M059J (cell line): ENCODE measurements around the gene C3orf20. TPM values are rescaled to one million over a fixed set of nuclear protein-coding genes. Genes with fewer than 3 reads are reported as not detected.
A peak's percentile ranks its signal among the peaks of the same experiment; 100 is the strongest.
"Not testable (repeated sequence)": the region's sequence is repeated elsewhere in the genome, so short reads cannot be mapped to it uniquely, and the experiment has no call there.

ENCODE experiments used
- DNase-seq: peaks from one replicate; pipeline ENCODE4 v3.0.0-alpha.2; 2012; ENCODE audit warnings: low read depth
- total RNA-seq: library from RNA; depleted of rRNA; stranded (reverse); fragments of >200 nt; shearing (Covaris generic); gene quantifications from 2 replicates; pipeline ENCODE4 v1.2.3, GENCODE V29; 2014

Gene C3orf20
- total RNA-seq, 1 experiment from 2014 or later: not detected

DNA sequence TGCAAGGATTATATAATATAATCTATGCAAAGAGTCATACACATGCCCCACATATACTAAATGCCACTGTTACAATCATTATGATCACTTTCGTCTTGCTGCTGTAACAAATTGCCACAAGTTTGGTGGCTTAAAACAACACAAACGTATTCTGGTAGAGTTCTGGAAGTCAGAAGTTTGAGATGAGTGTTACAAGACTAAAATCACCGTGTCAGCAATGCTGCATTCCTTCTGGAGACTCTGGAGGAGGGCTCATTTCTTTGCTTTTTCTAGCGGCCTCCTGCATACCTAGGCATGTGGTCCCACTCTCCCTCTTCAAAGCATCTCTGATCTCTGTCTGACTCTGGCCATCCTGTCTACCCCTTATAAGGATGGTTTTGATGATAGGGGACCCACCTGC is 24.7 kb upstream of the C3orf20 start:
- no peak for DNase-seq

DNA sequence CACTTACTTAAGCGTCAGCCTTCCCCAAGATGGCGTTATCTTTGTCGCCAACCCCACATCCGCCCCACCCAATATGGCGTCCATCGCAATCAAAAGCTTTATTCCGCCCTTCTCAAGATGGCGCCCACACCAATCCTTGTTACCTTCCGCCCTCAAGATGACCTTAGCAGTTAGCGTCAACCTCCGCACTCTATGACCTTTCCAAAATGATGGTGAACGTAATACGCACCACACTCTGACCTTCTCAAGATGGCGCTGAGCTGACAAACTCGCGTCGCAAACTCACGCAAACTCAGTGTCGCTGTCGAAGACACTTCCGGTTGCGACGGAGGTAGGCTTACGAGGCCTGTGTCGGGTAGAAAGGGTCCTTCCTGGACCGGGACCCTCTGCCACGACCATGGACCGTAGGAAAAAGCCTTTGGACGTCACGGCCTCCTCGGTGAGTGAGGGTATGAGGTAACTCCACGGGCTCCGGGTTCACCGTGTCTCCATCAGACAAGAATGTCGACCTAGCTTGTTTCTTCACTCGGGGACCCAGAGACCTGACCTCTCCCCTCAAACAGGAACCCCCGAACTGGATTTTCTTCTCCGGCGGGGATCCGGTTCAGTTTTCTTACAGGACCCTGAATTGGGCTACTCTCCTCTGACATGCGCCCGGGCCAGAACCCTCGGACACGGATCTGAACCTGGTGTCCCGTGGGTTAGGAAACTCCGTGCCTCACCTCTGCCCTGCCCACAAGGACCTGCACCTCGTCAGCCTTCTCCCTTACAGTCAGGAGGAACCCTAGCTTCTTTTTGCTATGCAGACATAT is 23.3 kb upstream of the C3orf20 start, which contains the start of gene CCDC174:
Gene CCDC174 (plus strand): TSS at position 323 of the 812 bp plus-strand sequence. CDS start 75 bp downstream, at position 398.
- peak; percentile 96 for DNase-seq

DNA sequence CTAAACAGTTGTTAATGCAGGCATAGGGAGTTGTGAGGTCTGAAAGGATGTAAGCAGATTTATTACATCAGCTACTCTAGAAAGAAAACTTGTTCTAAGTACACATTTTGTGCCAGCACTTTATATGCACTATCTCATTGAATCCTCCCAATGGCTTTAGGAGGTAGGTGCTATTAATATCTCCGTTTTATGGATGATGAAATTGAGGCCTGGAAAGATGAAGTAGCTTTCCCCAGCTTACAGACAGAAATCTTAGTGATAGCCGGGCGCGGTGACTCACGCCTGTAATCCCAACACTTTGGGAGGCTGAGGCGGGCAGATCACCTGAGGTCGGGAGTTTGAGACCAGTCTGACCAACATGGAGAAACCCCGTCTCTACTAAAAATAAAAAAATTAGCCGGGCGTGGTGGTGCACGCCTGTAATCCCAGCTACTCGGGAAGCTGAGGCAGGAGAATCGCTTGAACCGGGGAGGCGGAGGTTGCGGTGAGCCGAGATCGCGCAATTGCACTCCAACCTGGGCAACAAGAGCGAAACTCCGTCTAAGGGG is 22.5 kb upstream of the C3orf20 start:
- DNase-seq: not testable (repeated sequence)

DNA sequence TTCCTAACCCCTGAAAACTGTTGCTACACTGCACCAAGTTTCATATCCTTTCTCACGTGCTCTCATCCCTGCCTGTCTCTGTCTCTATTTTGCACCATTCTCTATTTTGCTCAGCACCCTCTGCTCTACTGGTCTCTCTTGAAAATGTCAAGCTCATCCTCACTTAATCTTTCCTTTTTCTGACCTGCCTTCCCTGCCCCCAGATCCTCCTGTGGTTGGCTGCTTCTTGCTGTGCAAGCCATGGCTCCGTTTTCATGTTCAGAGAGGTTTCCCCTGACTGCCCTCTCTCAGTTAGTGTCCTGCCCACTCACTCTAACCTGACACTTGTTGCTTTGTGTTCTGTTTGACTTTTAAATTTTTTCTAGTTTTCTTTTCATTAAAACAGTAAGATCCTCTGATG is 17.4 kb upstream of the C3orf20 start:
- DNase-seq: no peak

DNA sequence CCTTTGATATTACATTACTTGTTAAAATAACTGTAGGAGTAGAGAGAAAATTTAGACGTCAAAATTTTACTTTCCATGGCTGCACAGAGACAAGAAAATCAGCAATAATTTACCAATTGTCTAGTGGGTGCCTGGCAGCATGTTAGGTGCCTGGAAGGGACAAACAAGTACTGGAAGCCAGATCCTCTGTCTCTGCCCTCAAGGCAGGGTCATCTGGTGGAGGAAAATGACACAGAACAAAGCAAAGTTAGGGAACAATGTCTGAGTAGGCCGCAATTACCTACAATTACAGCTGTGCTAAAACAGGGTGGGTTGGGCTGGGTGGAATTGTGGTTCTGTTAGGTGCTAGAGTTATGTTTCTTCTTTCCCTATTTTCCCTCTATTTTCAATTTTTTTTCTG is 16.0 kb upstream of the C3orf20 start:
- DNase-seq: no peak

DNA sequence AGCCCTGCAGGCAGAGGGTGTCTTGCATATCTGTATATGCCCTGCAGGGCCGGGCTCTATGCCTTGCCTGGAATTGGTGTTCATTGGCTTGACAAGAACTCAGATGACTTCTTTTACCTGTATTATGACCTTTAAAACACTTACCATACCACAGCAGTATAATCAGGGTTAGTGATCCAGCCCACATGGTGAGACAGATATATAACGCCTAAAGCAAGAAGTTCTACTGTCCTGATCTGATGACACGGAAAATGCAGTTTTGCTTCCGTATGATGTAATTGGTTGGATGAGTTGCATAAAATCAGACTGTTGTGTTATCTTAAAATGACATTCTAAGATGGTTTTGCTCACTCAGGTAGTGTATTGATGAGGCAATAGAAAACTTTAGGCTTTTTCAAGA is 14.0 kb upstream of the C3orf20 start:
- DNase-seq: no peak

DNA sequence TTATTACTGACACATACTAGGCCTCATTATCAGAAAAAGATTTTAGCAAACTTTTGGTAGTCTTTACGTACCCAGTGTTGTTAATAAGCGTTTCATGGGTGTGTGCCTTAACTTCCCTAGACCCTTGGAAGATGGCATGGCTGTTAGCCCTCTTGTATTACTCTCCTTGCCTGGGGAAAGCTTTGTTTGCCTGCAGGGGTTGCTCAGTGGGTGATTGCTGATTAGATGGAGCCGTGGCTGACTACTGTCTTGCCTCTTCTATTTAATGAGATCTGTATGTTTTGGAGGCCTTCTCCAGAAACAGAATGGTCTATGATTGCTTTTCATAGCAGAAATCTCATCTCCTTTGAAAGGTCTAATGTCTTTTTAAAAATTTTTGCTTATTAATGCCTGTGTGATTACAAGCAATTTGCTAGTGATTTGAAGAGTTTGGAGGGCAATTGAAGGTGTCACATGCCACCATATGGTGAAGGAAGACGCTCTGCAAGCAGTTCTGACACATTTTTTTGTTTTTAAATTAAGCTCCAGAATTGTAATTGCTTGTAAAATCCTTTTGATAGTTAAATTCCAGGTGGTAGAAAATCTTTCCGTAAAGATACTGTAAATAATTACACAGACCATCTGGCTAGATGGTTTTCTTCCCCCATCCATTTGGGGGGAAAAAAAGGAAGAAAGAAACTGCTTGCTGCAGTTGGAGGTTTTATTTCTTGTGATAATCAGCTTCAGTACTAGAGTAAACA is 11.4 kb upstream of the C3orf20 start:
- no peak for DNase-seq

DNA sequence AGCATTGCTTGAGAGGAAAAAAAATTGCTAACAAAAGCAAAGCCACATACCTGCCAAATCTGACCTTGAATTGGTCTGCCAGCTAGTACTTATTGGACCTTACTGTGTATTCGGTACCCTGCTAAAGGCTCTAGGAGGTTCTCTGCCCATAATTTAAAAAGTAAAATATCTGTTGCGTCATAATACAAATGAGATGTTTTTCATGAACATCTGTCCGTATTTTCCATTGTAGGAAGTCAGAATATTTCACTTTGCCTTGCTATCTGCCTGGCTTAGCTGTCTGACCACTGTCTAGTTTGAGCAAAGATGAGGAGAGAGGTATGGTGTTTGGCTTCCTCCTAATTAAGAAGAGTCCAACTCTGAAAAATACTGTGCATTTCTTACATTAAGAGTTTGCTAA is 10.8 kb upstream of the C3orf20 start:
- no peak for DNase-seq

DNA sequence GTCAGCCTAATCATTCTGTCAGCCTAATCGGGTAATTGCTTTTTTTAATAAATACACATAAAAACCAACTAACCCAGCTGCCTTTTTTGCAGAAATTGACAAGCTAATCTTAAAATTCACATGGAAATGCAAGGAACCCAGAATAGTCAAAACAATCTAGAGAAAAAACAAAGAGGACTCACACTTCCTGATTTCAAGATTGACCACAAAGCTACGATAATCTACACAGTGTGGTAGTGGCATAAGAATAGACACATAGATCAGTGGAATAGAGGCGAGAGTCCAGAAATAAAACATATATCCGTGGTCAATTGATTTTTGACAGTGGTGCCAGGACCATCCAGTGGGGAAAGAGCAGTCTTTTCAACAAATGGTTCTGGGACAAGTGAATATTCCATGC is 2.4 kb upstream of the C3orf20 start:
- no peak for DNase-seq

DNA sequence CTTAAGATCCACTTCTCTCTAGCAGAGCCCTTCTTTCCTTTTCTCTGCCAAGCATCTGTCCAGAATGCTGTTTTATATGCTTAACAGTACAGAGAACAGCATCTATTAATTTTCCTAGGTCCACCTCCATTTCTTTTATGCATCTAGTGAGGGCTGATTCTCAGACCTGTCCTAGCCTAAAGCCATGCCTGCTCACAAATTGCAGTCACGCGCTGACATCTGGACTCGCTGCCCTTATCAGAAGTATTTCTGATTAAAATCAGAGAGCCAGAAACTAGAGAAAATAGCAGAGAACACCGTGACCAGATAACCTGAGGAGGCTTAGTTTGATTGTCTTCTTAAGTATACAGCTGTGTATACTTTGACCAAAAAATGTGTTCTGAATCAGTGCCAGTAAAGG is 1.9 kb downstream of the C3orf20 start:
- no peak for DNase-seq

DNA sequence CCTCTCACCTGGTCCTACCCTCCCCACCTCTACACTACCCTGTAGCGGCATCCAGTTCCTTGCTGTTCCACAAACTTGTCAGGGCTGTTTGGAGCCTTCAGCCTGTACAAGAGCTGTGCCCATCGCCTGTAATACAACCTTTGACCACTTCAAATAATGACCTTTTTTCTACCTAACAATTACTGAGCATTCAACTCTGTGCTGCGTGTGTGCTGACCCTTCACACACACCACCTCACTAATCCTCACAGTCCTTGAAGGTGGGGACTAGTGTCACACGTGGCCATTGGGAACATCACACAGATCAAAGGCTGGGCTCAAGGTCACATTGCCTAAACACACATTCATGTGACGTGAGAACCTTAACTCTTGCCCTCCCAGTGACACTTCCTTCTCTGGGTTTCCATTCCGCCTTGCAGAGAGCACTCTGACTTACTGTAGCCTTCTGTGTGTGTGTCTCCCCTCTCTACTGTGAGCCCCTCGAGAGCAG is 3.1 kb downstream of the C3orf20 start:
- no peak for DNase-seq

DNA sequence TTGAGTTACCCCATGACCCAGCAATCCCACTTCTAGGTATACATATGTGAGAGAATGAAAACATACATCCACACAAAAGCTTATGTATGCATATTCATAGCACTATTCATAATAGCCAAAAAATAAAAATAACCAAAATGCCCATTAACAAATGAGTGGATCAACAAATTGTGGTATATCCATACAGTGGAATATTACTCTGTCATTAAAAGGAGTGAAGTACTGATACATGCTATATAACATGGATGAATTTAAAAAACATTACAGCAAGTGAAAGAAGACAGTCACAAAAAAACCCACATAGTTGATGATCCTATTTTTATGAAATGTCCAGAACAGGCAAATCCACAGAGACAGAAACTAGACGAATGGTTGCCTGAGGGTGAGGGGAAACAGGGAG is 5.2 kb downstream of the C3orf20 start:
- DNase-seq: no peak

DNA sequence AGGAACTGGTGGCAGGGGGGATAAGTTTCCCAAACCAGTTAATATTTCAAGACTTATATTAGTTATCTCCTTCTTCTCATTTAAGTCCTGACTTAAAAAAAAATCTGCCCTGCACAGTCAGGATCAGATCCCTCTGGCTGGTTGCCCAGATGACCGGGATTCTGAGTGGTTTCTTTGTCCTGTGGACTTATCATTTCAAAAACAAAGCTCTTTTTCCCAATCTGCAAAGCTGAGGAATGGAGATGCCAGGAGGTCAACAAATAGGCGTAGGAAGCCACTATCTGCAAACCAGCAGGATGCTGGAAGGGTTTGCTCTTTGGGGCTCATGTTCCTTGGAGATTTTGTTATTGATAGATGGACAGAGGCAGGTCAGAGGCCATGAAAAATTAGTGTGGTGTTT is 5.8 kb downstream of the C3orf20 start:
- peak; percentile 23 for DNase-seq

DNA sequence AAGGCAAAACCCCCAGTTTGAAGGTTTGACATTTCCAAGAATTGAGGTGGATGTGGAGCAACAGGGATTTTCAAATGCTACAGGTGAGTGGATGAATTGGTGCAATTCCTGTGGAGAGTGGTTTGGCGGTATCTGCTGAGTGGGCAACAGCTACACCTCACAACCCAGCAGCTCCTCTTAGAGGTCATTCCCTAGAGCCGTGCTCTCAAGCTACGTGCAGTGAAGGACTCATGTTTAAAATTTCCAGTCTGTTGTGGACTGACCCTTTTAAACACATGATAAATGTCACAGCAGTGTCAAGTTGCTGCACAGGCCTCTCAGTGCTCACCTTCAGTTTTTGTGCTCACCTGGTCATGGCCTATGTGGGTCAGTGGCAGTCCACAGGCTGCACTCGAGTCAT is 9.5 kb downstream of the C3orf20 start:
- DNase-seq: no peak

DNA sequence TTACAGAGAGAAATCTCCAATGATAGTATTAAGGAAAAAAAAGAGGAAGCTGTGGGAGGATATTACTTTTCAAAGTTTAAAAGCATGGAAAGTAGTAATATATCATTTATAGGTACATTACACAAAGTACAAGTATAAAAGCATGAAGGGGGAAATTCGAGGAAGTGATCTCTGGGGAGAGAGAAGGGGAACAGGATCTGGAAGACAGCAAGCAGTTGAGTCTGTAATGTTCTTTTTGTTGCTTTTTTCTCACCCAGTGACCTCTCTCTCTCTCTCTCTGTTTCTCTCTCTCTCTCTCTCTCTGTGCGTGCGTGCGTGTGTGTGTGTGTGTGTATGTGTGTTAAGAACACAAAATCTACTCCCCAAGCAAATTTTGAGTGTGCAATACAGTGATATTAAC is 10.2 kb downstream of the C3orf20 start:
- no peak for DNase-seq

DNA sequence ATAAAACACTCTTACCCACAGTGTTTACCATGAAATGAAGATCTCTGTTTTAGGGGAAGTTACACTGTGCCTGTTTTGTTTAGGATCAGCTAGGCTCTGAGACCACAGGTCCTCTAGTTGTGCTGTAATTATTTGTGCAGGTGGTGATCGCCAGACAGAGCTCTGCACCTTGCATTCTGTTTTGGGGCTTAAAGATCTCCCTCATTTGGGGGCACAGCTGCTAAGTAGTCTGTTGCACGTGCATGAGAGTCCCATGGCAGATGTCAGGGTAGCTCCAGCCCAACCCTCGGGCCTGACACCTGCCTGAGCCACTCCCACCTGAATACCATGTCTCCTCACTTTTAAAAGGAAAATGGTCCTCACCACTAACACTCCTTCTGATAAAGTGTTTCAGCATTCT is 12.4 kb downstream of the C3orf20 start:
- no peak for DNase-seq

DNA sequence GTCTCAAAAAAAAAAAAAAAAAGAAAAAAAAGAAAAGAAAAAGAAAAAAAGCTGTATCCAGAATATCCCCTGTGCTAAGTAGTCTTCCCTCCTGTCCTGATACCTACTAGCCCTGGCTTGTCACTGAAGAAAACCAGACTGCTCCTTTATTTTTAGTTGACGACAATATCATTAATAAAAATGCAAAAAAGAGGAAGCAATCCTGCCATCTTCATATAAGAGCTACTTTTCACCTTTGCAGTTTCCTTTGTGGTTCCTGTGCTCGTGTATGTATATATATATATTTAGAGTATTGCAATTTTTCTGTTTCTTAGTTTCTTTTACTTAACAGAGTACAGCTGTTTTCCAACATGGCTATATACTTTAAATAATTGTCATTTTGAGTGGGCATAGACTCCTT is 13.6 kb downstream of the C3orf20 start:
- no peak for DNase-seq

DNA sequence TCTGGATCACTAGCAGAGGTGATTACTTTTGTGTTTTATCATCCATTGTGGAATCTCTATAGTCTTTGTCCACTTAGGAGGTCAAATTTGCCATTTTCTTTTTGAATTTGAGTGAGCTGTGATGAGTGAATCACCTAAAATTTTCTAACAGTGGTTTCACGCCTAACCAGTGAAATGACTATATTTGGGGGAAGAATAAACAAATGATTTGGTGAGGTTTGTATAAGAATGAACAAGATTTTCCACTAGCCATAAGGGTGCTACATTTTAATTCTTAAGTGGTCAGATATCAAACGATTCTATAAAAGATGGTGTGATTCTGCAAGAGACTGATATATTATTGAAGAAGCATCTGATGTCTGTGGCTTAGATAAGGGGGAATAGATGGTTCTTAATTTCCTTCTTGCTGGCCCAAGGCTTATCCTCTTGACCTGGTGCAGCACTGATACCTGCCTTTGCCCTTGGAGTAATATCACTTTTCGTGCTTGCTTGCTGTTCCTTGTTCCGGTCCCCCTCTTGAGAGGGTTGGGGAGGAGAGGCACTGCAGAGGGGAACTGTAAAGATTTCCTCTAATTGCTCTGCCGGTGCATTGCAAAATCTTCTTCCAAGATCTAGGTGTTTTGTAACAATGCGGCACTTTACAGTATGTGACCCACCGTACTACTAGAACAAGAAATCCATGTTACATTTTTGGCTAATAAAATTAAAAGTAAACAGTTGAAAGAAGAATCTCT is 14.5 kb downstream of the C3orf20 start:
- no peak for DNase-seq

DNA sequence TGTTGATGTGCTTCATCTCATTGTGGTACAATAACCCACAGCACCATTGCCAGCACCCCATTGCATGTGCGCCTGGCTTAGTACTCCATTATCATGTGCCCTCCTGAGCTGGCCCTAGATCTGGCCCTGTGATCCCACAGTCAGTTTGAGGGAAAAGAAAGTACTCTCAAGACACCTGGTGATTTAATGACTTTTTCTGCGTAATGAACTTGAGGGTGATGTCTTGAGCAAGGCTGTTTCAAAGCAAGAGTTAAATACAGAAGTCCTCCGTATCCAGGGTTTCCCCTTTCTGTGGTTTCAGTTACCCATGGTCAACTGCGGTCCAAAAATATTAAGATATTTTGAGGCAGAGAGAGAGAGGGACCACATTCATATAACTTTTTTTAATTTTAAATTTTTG is 16.3 kb downstream of the C3orf20 start:
- no peak for DNase-seq

DNA sequence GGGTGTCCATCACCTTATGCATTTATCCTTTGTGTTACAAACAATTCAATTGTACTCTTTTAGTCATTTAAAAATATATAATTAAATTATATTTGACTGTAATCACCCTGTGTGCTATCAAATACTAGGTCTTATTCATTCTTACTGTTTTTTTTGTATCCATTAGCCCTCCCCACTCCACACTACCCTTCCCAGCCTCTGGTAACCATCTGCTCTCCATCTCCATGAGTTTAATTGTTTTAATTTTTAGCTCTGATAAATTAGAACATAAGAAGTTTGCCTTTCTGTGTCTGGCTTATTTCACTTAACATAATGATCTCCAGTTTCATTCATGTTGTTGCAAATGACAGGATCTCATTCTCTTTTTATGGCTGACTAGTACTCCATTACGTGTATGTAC is 16.8 kb downstream of the C3orf20 start:
- DNase-seq: no peak

DNA sequence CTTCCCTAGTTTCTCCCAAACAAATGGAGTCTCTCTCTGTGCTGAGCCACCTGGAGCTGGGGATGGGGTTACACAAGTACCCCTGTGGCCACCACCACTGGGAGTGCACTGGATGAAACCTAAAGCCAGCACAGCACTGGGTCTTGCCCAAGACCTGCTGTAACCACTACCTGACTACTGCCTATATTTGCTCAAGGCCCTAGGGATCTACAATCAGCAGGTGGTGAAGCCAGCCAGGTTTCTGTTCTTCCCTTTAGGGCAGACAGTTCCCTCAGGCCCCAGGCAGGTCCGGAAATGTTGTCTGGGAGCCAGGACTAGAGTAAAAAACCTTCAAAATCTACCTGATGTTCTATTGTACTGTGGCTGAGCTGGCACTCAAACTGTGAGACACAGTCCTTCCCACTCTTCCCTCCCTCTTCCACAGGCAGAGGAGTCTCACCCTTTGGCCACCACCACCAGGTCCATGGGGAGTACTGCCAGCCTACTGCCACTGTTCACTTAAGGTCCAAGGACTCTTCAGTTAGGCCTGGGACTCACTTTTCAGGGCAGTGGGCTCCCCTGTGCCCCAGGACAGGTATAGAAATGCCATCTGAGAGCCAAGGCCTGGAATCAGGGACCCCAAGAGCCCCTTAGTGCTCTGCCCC is 23.8 kb downstream of the C3orf20 start:
- no peak for DNase-seq

DNA sequence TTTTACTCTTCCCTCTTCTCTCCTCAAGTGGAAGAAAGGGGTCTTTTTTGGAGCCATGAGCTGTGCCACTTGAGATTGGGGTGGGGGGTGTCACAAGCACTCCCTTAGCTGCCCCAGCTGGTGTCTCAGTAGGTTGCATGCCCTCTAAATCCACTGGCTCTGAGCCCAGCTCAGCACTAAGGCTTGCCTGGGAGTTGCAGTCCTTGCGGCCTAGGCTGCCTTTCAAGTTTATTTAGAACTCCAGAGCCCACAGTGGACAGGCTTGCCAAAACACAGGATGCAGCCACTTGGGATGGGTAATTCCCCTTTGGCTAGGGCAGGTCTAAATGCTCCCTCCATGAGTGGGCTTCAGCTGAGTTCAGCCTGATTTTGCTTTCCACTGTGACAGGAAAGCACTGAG is 24.7 kb downstream of the C3orf20 start:
- no peak for DNase-seq
